ENCODE results near the gene DVL2.

DNA sequence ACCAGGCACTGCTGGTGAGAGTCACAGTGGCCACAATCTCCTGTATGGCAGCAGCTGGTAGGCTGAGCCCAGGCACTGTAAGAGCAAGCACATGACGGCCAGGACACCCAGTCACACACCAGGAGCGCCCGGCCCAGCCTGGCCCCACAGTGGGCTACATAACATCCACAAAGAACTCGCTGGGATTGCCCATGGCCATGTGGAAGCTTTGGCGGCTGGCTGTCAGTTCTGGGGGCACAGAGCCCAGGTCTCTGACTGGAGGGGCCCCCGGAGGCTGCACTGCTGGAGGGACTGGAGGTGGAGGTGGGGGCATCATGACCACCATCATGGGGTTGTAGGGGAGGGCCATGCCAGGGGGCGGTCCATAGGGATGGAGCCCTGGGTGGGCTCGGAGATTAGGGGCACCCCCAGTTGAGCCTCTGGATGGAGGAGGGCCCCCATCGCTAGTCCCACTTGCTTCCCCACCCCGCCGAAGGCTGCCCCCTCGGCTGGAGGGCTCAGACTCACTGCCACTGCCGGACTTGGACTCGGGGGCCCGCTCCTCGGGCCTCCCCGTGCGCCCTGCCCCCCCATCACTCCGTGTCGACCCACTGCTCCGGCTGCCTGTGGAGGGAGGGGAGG is 8.5 kb downstream of the DVL2 start:
- no peak for TF ChIP-seq POLR2A (IDR thresholded peaks at IDR 0.05)
- TF ChIP-seq, protein P1, sequence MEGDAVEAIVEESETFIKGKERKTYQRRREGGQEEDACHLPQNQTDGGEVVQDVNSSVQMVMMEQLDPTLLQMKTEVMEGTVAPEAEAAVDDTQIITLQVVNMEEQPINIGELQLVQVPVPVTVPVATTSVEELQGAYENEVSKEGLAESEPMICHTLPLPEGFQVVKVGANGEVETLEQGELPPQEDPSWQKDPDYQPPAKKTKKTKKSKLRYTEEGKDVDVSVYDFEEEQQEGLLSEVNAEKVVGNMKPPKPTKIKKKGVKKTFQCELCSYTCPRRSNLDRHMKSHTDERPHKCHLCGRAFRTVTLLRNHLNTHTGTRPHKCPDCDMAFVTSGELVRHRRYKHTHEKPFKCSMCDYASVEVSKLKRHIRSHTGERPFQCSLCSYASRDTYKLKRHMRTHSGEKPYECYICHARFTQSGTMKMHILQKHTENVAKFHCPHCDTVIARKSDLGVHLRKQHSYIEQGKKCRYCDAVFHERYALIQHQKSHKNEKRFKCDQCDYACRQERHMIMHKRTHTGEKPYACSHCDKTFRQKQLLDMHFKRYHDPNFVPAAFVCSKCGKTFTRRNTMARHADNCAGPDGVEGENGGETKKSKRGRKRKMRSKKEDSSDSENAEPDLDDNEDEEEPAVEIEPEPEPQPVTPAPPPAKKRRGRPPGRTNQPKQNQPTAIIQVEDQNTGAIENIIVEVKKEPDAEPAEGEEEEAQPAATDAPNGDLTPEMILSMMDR (IDR thresholded peaks at IDR 0.05): no peak
- TF ChIP-seq EP300 (IDR thresholded peaks at IDR 0.05): no peak

Measured in ovary (tissue), 3 donors.